ENCODE results near the gene PLEKHG1.

PLEKHG1 gene

GRCh38 chr6:150620244-150620643 is 20.6 kb downstream of the PLEKHG1 start:
- DNase-seq (no peak), ATAC-seq (no peak)

GRCh38 chr6:150620763-150621162 is 21.1 kb downstream of the PLEKHG1 start:
- no peak for DNase-seq
- no peak for ATAC-seq

GRCh38 chr6:150622476-150622875 is 22.8 kb downstream of the PLEKHG1 start:
- no peak for DNase-seq
- no peak for ATAC-seq

GRCh38 chr6:150622941-150623874 is 23.5 kb downstream of the PLEKHG1 start:
- peak; percentile 65 for ATAC-seq

GRCh38 chr6:150624191-150624590 is 24.5 kb downstream of the PLEKHG1 start:
- DNase-seq = no peak
- ATAC-seq = no peak

More at GRCh38 chr6:150622941-150623874, 23.5 kb downstream of the PLEKHG1 start:
- no peak for DNase-seq

- ATAC-seq (no peak), DNase-seq (no peak)
Measured at GRCh38 chr6:150625927-150626326, 26.2 kb downstream of the PLEKHG1 start.

- DNase-seq = no peak
- ATAC-seq = no peak
Measured at GRCh38 chr6:150627154-150627553, 27.5 kb downstream of the PLEKHG1 start.

- ATAC-seq (no peak), DNase-seq (no peak)
Measured at GRCh38 chr6:150627585-150628025, 27.9 kb downstream of the PLEKHG1 start.

GRCh38 chr6:150628908-150629307 is 29.2 kb downstream of the PLEKHG1 start:
- DNase-seq = no peak
- no peak for ATAC-seq

GRCh38 chr6:150631283-150631983 is 31.7 kb downstream of the PLEKHG1 start:
- peak; percentile 82 for ATAC-seq
- DNase-seq = peak; percentile 51

- no peak for DNase-seq
- ATAC-seq = no peak
Measured at GRCh38 chr6:150631984-150632642, 32.4 kb downstream of the PLEKHG1 start.

- ATAC-seq (peak; percentile 15), DNase-seq (no peak)
Measured at GRCh38 chr6:150632785-150633485, 33.2 kb downstream of the PLEKHG1 start.

- ATAC-seq (peak; percentile 26), DNase-seq (no peak)
Measured at GRCh38 chr6:150633486-150633834, 33.8 kb downstream of the PLEKHG1 start.

- ATAC-seq (no peak), DNase-seq (no peak)
Measured at GRCh38 chr6:150634176-150634963, 34.7 kb downstream of the PLEKHG1 start.

- no peak for DNase-seq
- no peak for ATAC-seq
Measured at GRCh38 chr6:150634964-150635292, 35.2 kb downstream of the PLEKHG1 start.

- DNase-seq (no peak), ATAC-seq (no peak)
Measured at GRCh38 chr6:150635906-150636514, 36.3 kb downstream of the PLEKHG1 start.

- DNase-seq = no peak
- peak; percentile 56 for ATAC-seq
Measured at GRCh38 chr6:150636808-150637207, 37.1 kb downstream of the PLEKHG1 start.

- no peak for ATAC-seq
Measured at GRCh38 chr6:150637266-150637665, 37.6 kb downstream of the PLEKHG1 start.

GRCh38 chr6:150638267-150638666 is 38.6 kb downstream of the PLEKHG1 start:
- ATAC-seq = no peak
- DNase-seq = no peak

More at GRCh38 chr6:150637266-150637665, 37.6 kb downstream of the PLEKHG1 start:
- DNase-seq = no peak

GRCh38 chr6:150638765-150639164 is 39.1 kb downstream of the PLEKHG1 start:
- ATAC-seq (no peak), DNase-seq (no peak)

GRCh38 chr6:150639823-150640331 is 40.2 kb downstream of the PLEKHG1 start:
- DNase-seq (no peak), ATAC-seq (no peak)

Data from stimulated activated naive CD8-positive, alpha-beta T cell treated with anti-CD3 and anti-CD28 coated beads, Interleukin-15, Interleukin-2, amounts not matched to agents 100 U/mL and 50 U/mL, for 24 hours (primary cell).